HEK293T (cell line): Measurements from ENCODE around the gene NOA1.
A peak's percentile ranks its signal among the peaks of the same experiment; 100 is the strongest.

ENCODE experiments used
- CTCF ChIA-PET: fragments of 350-600 bp; formaldehyde crosslinking; extraction: SDS; loops from one replicate; lab custom pipeline; 2021; ENCODE audit warnings: antibody characterized with exemption, inconsistent platforms; lab: Yijun Ruan, JAX
- POLR2A ChIA-PET: fragments of 350-600 bp; formaldehyde crosslinking; extraction: SDS; loops from one replicate; lab custom pipeline; 2020; ENCODE audit warnings: antibody characterized with exemption, inconsistent platforms; lab: Yijun Ruan, JAX
- DNase-seq: peaks from one replicate; pipeline ENCODE4 v3.0.0; 2012; ENCODE audit warnings: mixed read lengths; ENCODE audit errors: extremely low spot score
- FOXK2 ChIP-seq: fragments of 450-650 bp; IDR thresholded peaks from 2 replicates; pipeline ENCODE4 v1.6.1; 2016; ENCODE audit warnings: mild to moderate bottlenecking
- FOXM1 ChIP-seq: fragments of 450-650 bp; IDR thresholded peaks from 2 replicates; pipeline ENCODE4 v1.6.1; 2017; ENCODE audit warnings: mild to moderate bottlenecking, borderline replicate concordance
- PKNOX1 ChIP-seq: fragments of 450-650 bp; IDR thresholded peaks from 2 replicates; pipeline ENCODE4 v1.6.1; 2016

Gene NOA1

DNA sequence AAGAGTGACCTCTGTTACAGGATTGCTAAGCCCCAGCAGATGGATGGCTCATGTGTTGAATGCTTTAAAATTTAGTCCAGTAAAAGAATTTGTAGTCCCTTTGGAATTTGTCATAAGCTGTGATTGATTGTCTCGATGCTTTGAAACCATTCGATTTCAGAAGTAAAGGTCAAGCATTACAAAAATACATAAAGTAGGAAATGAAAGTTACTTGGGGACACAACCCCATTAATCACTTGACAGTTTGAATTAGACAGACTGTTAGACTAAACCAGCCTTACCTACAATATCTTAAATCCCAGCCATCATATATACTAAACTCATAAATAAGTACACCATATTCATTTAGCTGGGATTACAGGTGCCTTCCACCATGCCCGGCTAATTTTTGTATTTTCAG, 63.1 kb downstream of the NOA1 start:
- DNase-seq: no peak
- TF ChIP-seq FOXM1: no peak
- TF ChIP-seq PKNOX1: peak; percentile 73
- no peak for TF ChIP-seq FOXK2
- CTCF ChIA-PET: interaction anchor here (0.6 kb wide), 1 partner anchor 74 kb away, joined by 4 read pairs; no protein-coding TSS in a partner anchor
- POLR2A ChIA-PET: interaction anchor here (1.8 kb wide), 1 partner anchor 64 kb away, joined by 7 read pairs; the partner anchor contains the start of genes NOA1 and POLR2B
